GM18499 (cell line): ENCODE results near the gene SHMT1.
"Not testable (repeated sequence)": the region's sequence is repeated elsewhere in the genome, so short reads cannot be mapped to it uniquely, and the experiment has no call there.

Experiments
- ATAC-seq: cut with Tn5 transposase; IDR thresholded peaks from one replicate; pipeline ENCODE4 v1.9.1; 2021; ENCODE audit warnings: moderate number of reproducible peaks; ENCODE audit not compliant: insufficient read depth, unreplicated experiment

The SHMT1 gene

DNA sequence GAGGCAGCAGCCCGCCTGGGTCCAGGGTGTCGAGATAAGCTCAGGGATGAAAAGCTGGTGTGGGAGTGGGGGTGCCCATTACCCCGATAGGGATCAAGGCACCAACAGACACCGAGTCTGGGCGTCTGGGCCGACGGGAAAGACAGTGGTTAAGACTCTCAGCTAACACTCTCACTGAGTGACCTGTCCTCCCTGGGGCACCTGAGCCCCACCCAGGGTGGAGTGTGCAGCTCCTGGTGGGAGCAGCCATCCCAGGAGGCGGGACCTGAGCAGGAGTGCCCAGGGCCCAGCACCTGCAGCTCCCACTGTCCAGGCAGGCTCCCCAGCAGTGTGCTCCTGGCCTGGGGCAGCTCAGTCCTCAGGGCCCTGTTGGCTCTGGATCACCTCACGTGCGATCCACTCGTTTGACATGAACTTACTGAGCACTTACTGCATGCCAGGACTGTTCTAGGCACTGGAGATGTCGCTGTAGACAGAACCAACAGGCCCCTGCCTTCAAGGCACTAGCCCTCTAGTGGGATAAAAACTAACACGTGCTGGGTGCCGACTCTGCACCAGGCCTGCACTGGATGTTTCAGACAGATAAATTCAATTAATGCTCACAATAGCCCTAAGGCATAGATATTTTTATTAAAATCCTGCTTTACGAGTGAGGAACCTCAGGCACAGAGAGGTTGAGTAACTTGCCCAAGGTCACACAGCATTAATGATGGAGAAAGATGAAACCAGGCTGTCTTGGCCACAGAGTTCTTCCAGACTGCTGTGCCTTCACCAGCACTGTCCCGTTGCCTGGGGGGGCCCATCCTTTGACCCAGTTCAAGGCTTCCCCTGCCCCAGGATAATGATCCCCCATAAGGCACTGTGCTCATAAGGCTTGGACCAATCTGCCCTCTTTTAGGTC is 16.1 kb upstream of the SHMT1 start:
- no peak for ATAC-seq

GRCh38 chr17:18378614-18379013 is 15.3 kb upstream of the SHMT1 start:
- ATAC-seq: not testable (repeated sequence)

DNA sequence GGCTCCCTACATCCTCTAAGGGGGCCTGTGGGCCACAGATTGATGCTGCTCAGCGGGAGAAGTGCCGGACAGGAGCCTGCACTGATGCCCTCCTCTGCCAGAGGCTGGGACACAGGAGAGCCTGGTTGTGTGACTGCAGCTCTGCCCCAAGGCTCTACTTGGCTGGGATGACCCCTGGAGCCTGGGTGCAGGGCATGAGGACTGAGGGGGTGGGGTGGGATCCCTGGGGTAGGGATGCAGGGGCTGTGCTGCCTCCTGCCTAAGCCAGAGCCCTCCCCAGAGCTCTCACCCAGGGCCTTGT is 14.8 kb upstream of the SHMT1 start:
- no peak for ATAC-seq

- ATAC-seq: no peak
Observed at GRCh38 chr17:18377437-18378204, 14.3 kb upstream of the SHMT1 start, which contains the start of gene EVPLL. EVPLL (plus strand) TSS chr17:18377778; CDS start chr17:18380938, 3,160 bp downstream.

- ATAC-seq: no peak
Observed at GRCh38 chr17:18374216-18374615, 10.9 kb upstream of the SHMT1 start.

DNA sequence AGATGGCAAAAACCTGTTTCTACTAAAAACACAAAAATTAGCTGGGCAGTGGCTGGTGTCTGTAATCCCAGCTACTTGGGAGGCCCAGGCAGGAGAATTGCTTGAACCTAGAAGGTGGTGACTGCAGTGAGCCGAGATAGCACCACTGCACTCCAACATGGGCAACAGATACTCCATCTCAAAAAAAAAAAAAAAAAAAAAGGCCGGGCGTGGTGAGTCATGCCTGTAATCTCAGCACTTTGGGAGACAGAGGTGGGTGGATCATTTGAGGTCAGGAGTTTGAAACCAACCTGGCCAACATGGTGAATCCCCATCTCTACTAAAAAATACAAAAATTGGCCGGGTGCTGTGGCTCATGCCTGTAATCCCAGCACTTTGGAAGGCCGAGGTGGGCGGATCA is 9.8 kb upstream of the SHMT1 start:
- not testable (repeated sequence) for ATAC-seq

DNA sequence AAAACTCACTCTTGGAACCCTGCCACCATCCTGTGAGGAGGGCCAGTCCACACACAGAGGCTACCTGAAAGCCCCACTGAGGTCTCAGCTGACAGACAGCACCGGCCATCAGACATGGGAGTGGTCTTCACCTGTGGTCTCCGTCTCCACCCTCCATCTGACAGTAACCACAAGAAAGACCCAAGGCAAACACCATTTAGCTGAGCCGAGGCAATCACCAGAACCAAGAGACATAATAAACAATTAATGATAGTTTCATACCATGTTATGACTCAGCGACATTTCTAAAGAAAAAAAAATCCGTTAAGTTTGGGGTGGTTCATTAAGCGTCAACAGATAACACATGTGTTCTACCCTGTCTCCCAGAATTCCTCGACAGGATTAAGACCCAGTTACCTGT is 8.1 kb upstream of the SHMT1 start:
- no peak for ATAC-seq

GRCh38 chr17:18370761-18371160 is 7.4 kb upstream of the SHMT1 start:
- no peak for ATAC-seq

- ATAC-seq: no peak
Observed at GRCh38 chr17:18368946-18369345, 5.6 kb upstream of the SHMT1 start.

GRCh38 chr17:18364166-18364565 is 816 bp upstream of the SHMT1 start:
- no peak for ATAC-seq

DNA sequence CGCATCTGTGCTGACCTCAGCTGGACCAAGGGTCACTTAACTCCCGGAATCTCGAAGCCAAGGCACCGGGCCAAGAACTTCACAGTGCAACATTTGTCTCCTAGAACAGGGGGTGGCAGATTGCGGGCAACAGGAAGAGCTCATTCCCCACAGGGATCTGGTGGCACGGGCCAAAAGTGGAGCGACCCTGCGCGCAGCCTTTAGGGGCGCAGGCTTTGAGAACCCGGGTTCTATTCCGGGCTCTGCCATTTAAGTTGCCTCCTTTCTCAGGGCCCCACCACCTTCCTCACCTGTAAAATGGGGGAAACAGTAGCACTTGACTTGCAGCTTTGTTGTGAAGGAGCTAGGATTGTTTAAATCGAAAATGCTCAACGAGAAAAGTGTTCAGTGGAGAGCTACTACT is 651 bp downstream of the SHMT1 start:
- no peak for ATAC-seq

DNA sequence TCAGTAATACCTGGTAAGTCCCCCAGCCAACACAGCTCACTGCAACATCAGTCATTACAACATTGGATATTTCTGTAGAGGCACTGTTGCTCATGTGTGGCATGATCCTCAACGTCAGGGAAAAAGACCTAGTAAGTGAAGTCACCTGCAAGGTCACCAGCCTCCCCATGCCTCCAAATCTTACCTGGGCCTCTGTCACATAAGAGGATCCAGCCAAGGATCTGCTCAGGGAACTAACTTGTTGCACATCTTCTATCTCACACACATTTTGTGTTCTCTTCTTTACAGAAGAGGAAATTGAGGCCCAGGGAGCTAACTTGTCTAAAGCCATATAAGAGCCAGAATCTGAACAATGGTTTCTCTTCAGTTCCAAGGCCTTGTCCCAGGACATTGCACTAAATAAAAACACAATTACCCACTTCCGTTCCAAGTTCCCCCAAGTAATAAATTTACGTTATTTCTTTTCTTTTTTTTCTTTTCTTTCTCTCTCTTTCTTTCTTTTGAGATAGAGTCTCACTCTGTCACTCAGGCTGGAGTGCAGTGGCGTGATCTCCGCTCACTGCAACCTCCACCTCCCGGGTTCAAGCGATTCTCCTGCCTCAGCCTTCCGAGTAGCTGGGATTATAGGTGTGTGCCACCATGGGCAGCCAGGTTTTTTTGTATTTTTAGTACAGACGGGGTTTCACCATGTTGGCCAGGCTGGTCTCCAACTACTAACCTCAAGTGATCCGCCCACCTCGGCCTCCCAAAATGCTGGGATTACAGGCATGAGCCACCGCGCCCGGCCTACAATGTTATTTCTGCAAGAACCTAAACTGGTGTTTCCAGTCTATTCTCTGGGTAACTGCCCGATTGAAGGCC is 1.3 kb downstream of the SHMT1 start:
- no peak for ATAC-seq

DNA sequence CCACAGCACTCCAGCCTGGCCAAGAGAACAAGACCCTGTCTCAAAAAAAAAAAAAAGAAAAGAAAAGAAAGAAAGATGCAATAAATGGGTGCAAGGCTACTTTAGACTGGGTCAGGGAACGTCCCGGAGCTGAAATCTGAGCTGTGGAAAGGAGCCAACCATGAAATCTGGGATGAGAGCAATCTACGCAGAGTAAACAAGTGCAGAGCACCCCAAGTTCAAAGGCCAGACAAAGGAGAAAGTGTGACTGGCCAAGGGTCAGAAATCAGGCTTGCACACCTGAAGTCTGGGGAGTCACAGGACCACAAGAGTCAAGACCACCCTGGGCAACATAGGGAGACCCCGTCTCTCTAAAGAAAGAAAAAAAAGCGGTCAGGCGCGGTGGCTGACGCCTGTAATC is 2.8 kb downstream of the SHMT1 start:
- ATAC-seq: no peak

- ATAC-seq: no peak
Observed at GRCh38 chr17:18356624-18357023, 6.7 kb downstream of the SHMT1 start.

DNA sequence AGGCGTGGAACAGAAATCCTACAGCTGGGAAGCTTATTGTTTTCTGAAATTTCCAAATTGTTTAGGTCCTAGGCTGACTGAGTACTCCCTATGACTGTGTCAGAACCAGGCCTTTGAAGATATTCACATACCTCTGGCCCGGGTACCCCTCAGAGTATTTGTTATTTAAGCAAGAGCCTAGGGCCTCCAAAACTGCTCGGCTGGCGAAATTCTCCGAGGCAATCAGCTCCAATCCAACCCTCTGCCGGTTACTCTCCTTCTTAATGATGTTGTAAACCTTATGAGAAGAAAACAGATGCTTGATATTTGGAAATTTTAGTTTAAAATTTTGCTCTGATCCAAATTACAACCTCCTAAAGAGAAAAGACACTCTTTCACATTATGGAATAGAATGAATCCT is 9.8 kb downstream of the SHMT1 start:
- no peak for ATAC-seq

DNA sequence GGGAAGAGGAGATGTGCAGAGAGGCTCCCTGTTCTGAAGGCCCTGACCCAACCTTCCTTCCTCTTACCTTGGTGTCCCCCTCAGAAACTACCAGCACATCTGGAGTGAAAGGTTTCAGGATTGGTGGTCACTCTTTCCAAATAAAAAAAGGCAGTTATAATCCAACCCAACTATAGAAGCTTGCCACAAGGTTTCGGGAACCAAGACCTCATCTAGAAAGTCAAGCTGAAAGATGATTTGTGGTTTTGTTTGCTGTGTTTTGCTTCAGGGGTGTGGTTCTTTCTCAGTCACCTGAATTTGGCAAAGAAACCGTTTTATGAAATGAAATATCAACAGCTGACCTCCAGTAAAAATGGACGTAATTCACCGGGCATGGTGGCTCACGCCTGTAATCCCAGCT is 19.3 kb downstream of the SHMT1 start:
- ATAC-seq: no peak

DNA sequence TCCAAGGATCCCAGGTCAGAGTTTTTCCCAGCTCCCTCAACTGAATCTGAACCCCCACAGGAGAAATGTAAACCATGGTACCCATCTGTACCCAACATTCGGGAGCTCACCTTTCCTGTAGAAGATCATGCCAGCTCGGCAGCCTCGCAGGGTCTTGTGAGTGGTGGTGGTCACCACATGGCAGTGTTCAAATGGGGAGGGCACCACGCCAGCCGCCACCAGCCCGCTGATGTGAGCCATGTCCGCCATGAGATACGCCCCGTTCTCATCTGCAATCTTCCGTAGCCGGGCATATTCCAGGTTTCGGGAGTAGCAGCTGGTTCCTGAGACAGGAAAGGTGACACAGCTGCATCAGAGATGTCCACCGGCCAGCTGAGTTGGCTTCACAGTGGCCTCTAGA is 23.4 kb downstream of the SHMT1 start:
- no peak for ATAC-seq

DNA sequence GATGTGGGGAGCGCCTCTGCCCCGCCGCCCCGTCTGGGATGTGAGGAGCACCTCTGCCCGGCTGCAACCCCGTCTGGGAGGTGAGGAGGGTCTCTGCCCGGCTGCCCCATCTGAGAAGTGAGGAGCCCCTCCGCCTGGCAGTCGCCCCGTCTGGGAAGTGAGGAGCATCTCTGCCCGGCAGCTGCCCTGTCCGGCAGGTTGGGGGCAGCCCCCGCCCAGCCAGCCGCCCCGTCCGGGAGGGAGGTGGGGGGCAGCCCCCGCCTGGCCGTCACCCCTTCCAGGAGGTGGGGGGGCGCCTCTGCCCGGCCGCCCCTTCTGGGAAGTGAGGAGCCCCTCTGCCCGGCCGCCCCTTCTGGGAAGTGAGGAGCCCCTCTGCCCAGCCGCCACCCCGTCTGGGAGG is 25.2 kb downstream of the SHMT1 start:
- not testable (repeated sequence) for ATAC-seq

GRCh38 chr17:18332909-18333489 is 30.4 kb downstream of the SHMT1 start:
- ATAC-seq: no peak

DNA sequence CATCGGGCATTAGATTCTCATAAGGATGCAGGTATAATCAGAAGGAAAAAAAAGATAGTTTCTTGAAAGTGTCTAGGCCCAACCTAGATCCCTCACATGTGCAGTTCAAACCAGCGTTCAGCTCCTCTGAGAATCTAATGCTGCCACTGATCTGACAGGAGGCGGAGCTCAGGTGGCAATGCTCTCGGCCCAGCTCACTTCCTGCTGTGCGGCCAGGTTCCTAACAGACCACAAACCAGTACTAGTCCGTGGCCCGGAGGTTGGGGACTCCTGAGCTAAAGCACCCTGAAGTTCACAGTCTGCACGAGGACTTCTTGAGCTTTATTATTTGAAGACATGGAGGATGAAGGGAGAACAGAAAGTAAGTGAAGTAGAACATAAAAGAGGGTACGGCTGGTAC is 31.5 kb downstream of the SHMT1 start:
- no peak for ATAC-seq
